PC-3 (cell line): Measurements from ENCODE around the gene NSFL1C.

ENCODE experiments used
- CTCF ChIP-seq: fragments of 300-600 bp; sonication (generic); conservative IDR thresholded peaks from 2 replicates; pipeline ENCODE4 v1.5.1; 2017; ENCODE audit warnings: antibody characterized with exemption, low read depth, mild to moderate bottlenecking, low read length
- EZH2 ChIP-seq: fragments of 300-600 bp; sonication (generic); IDR thresholded peaks from one replicate; pipeline ENCODE4 v1.6.1; 2017; ENCODE audit warnings: antibody characterized with exemption, mild to moderate bottlenecking, low read length; ENCODE audit not compliant: unreplicated experiment
- EZH2phosphoT487 ChIP-seq: fragments of 300-600 bp; sonication (generic); IDR thresholded peaks from 2 replicates; pipeline ENCODE4 v1.6.1; 2018; ENCODE audit warnings: mild to moderate bottlenecking, antibody characterized with exemption, low read length, borderline replicate concordance

- TF ChIP-seq CTCF (no peak), EZH2phosphoT487 (no peak), EZH2 (no peak)
Measured at GRCh38 chr20:1469306-1469905, 2.8 kb upstream of the NSFL1C start.
